Caco-2 (cell line): Measurements from ENCODE around the gene CTR9. TPM values are rescaled to one million over a fixed set of nuclear protein-coding genes. Genes with fewer than 3 reads are reported as not detected.

Source experiments
- BruUV-seq: library from RNA; stranded (reverse); fragments of 400-500 nt; replicated peaks from 2 replicates; lab custom pipeline; 2021; lab: Mats Ljungman, UMichigan
- CTCF ChIA-PET: fragments of 300-600 bp; sonication (Branson Sonifier 250); formaldehyde crosslinking; loops from one replicate; lab custom pipeline; 2022; ENCODE audit warnings: antibody characterized with exemption; lab: Charles Lee
- POLR2A ChIA-PET: fragments of 300-600 bp; sonication (Branson Sonifier 250); formaldehyde crosslinking; loops from one replicate; lab custom pipeline; 2022; ENCODE audit warnings: antibody characterized with exemption; lab: Charles Lee
- DNase-seq, 2 experiments: peaks; one replicate each; pipeline versions ENCODE4 v3.0.0 to v3.0.0-alpha.2; 2020 to 2022
- H3K27me3 ChIP-seq: replicated peaks from 2 replicates; pipeline ENCODE4 v1.6.0; 2011; ENCODE audit warnings: low read length; ENCODE audit not compliant: control insufficient read depth, insufficient read depth
- H3K36me3 ChIP-seq: 2 replicates; pipeline ENCODE4 v1.5.1; 2011; ENCODE audit warnings: low read length; ENCODE audit not compliant: control insufficient read depth, insufficient read depth
- H3K4me1 ChIP-seq: fragments of 250-450 bp; sonication (Bioruptor Pico); 2 replicates; pipeline ENCODE4 v1.5.1; 2020; ENCODE audit warnings: mild to moderate bottlenecking
- H3K4me3 ChIP-seq: 2 replicates; pipeline ENCODE4 v1.5.1; 2011; ENCODE audit warnings: low read depth, mild to moderate bottlenecking, control low read depth, low read length
- H3K9me3 ChIP-seq: fragments of 250-450 bp; sonication (Bioruptor Pico); 2 replicates; pipeline ENCODE4 v1.5.1; 2020; ENCODE audit warnings: mild to moderate bottlenecking, moderate library complexity
- H3K27ac Mint-ChIP-seq: one replicate; pipeline ENCODE4 v1.8.0; 2022; ENCODE audit warnings: mixed read lengths; ENCODE audit not compliant: unreplicated experiment
- H3K27me3 Mint-ChIP-seq: one replicate; pipeline ENCODE4 v1.8.0; 2022; ENCODE audit warnings: mixed read lengths; ENCODE audit not compliant: insufficient read depth, unreplicated experiment
- H3K36me3 Mint-ChIP-seq: one replicate; pipeline ENCODE4 v1.8.0; 2022; ENCODE audit warnings: mild to moderate bottlenecking, mixed read lengths; ENCODE audit not compliant: insufficient read depth, unreplicated experiment
- H3K4me1 Mint-ChIP-seq: one replicate; pipeline ENCODE4 v1.8.0; 2022; ENCODE audit warnings: low read depth, mixed read lengths; ENCODE audit not compliant: unreplicated experiment
- H3K4me3 Mint-ChIP-seq: one replicate; pipeline ENCODE4 v1.8.0; 2022; ENCODE audit warnings: mild to moderate bottlenecking, moderate library complexity, mixed read lengths; ENCODE audit not compliant: unreplicated experiment
- H3K9me3 Mint-ChIP-seq: one replicate; pipeline ENCODE4 v1.8.0; 2022; ENCODE audit warnings: mixed read lengths; ENCODE audit not compliant: unreplicated experiment
- CTCF ChIP-seq, 2 experiments: fragments of 200-600 bp in 1 of 2; IDR thresholded peaks; 1 replicate in 1 of 2; 2 replicates in 1 of 2; pipeline versions ENCODE4 v1.5.1 to v1.8.0; 2011 to 2022; ENCODE audit warnings: antibody characterized with exemption in 1 of 2, control low read depth in 1 of 2, inconsistent platforms in 1 of 2, low read depth in 1 of 2, low read length in 1 of 2, mild to moderate bottlenecking in 1 of 2, moderate library complexity in 1 of 2; ENCODE audit not compliant: insufficient read depth in 1 of 2, severe bottlenecking in 1 of 2, unreplicated experiment in 1 of 2
- intact Hi-C: fragments of 100-400 bp; cut with micrococcal nuclease; formaldehyde crosslinking; loops from one replicate; pipeline ENCODE4 v1.10.0; 2022; ENCODE audit not compliant: unreplicated experiment
- total RNA-seq: library from RNA; stranded (reverse); gene quantifications from 2 replicates; pipeline ENCODE4 v1.2.3, GENCODE V29; 2022

The CTR9 gene
- total RNA-seq, 1 experiment from 2014 or later = 54.0 TPM

- peaks cover 50% of the 10 kb centered on the region for H3K36me3 Mint-ChIP-seq
- peaks cover 1% of the 10 kb centered on the region; the same call in 1 of the 2 replicates for H3K36me3 ChIP-seq
- H3K4me1 Mint-ChIP-seq = peaks cover 6% of the 10 kb centered on the region
- no TSS peak for BruUV-seq
- no peak overlapping the region for H3K4me3 Mint-ChIP-seq
- H3K9me3 Mint-ChIP-seq = no peaks in the 10 kb centered on the region
- no peak overlapping the region for H3K4me3 ChIP-seq
- TF ChIP-seq CTCF (IDR thresholded peaks at IDR 0.05; ENCODE audit: insufficient read depth in 1 of 2, low read depth in 1 of 2, low read length in 1 of 2, severe bottlenecking in 1 of 2, unreplicated experiment in 1 of 2) = no peak
- DNase-seq = no peak
- POLR2A ChIA-PET = interaction anchor here (0.7 to 3.1 kb wide), 2 partner anchors 15 to 117 kb away, joined by 5 to 24 read pairs; partner anchors contain the start of gene EIF4G2
- no peaks in the 10 kb centered on the region for H3K4me1 ChIP-seq
- CTCF ChIA-PET = interaction anchor here (0.6 to 3.0 kb wide), 9 partner anchors 16 to 234 kb away, joined by 3 to 35 read pairs (median 9); partner anchors contain the start of genes EIF4G2 and ZBED5
- H3K27me3 Mint-ChIP-seq = no peaks in the 10 kb centered on the region
- H3K27me3 ChIP-seq = no peaks in the 10 kb centered on the region
- no peak overlapping the region for H3K27ac Mint-ChIP-seq
- no peaks in the 10 kb centered on the region for H3K9me3 ChIP-seq
- intact Hi-C loops = loop anchor here (2.0 kb wide), 3 partner anchors 113 to 995 kb away; no protein-coding TSS in a partner anchor
Observed at GRCh38 chr11:10793470-10794255, 42.6 kb downstream of the CTR9 start.

DNA sequence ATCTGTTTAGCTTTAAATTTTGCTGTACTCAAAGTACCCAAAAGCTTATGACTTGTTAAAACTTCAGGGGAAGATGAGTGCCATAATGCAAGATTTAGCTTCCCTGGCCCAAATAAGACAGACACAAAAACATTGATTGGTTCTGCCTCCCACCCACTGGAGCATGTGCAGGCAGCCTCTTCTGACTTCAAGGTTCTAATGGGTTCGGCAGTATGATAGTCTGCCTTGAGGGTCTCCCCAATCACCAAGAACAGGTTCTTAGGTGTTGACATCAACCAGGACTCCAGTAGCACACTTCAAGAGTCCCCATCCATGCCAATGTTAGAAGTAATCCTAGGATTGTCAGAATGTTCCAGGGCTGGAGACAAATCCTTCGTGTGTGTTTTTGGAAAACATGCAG, 45.1 kb downstream of the CTR9 start:
- no peaks in the 10 kb centered on the region for H3K9me3 ChIP-seq
- POLR2A ChIA-PET = interaction anchor here (0.5 to 5.6 kb wide), 2 partner anchors 13 to 96 kb away, joined by 3 to 49 read pairs; partner anchors contain the start of gene EIF4G2

More for the DNA sequence above, 45.1 kb downstream of the CTR9 start:
- H3K4me3 Mint-ChIP-seq = no peak overlapping the region
- H3K27ac Mint-ChIP-seq = no peak overlapping the region
- H3K27me3 ChIP-seq = no peaks in the 10 kb centered on the region
- H3K9me3 Mint-ChIP-seq = no peaks in the 10 kb centered on the region
- no TSS peak for BruUV-seq
- CTCF ChIA-PET = no interaction called here
- H3K27me3 Mint-ChIP-seq = no peaks in the 10 kb centered on the region
- DNase-seq = no peak
- H3K4me3 ChIP-seq = no peak overlapping the region
- intact Hi-C loops = no loop called here
- H3K36me3 ChIP-seq = peaks cover 7% of the 10 kb centered on the region
- no peak for TF ChIP-seq CTCF (IDR thresholded peaks at IDR 0.05; ENCODE audit: insufficient read depth in 1 of 2, low read depth in 1 of 2, low read length in 1 of 2, severe bottlenecking in 1 of 2, unreplicated experiment in 1 of 2)
- H3K36me3 Mint-ChIP-seq = peaks cover 75% of the 10 kb centered on the region
- no peaks in the 10 kb centered on the region for H3K4me1 ChIP-seq
- peaks cover 6% of the 10 kb centered on the region for H3K4me1 Mint-ChIP-seq
